Ovary (tissue), 3 donors: ENCODE results near the gene CDH18.

Experiments used
- POLR2A ChIP-seq: fragments of 450-650 bp; IDR thresholded peaks from one replicate; pipeline ENCODE4 v1.6.1; 2017; ENCODE audit warnings: antibody characterized with exemption, mild to moderate bottlenecking, moderate library complexity
- TF ChIP-seq, protein P1 (sequence below), 3 donors: fragments of 450-650 bp in 2 of 3; fragments of 200-600 bp in 1 of 3; IDR thresholded peaks; one replicate each; pipeline versions ENCODE4 v1.5.1 to v1.8.0; 2016 to 2022; ENCODE audit warnings: antibody characterized with exemption in 3 of 3, mild to moderate bottlenecking in 1 of 3
- donor health status: DM: no; HTN: no; CAD: no.

- TF ChIP-seq, protein P1, sequence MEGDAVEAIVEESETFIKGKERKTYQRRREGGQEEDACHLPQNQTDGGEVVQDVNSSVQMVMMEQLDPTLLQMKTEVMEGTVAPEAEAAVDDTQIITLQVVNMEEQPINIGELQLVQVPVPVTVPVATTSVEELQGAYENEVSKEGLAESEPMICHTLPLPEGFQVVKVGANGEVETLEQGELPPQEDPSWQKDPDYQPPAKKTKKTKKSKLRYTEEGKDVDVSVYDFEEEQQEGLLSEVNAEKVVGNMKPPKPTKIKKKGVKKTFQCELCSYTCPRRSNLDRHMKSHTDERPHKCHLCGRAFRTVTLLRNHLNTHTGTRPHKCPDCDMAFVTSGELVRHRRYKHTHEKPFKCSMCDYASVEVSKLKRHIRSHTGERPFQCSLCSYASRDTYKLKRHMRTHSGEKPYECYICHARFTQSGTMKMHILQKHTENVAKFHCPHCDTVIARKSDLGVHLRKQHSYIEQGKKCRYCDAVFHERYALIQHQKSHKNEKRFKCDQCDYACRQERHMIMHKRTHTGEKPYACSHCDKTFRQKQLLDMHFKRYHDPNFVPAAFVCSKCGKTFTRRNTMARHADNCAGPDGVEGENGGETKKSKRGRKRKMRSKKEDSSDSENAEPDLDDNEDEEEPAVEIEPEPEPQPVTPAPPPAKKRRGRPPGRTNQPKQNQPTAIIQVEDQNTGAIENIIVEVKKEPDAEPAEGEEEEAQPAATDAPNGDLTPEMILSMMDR (IDR thresholded peaks at IDR 0.05) = no peak
- no peak for TF ChIP-seq POLR2A
Observed at GRCh38 chr5:19719109-19719508, 268.9 kb downstream of the CDH18 start.
